K562 (cell line): ENCODE data around the gene DISP1. TPM values are rescaled to one million over a fixed set of nuclear protein-coding genes. Genes with fewer than 3 reads are reported as not detected.

Source experiments
- ATAC-seq: fragments of 200-7000 bp; cut with Tn5 transposase; 3 replicates; pipeline ENCODE4 v1.9.1; 2020; ENCODE audit warnings: moderate library complexity
- BruUV-seq: library from RNA; stranded (reverse); fragments of 400-500 nt; replicated peaks from 2 replicates; lab custom pipeline; 2021; lab: Mats Ljungman, UMichigan
- CTCF ChIA-PET: fragments of 300-600 bp; formaldehyde crosslinking; extraction: SDS; loops from one replicate; lab custom pipeline; 2021; ENCODE audit warnings: low intra/inter-chr PET ratio; lab: Yijun Ruan, JAX
- POLR2A ChIA-PET: fragments of 300-600, 350-650 bp; sonication (Branson Sonifier 250); formaldehyde crosslinking; extraction: SDS; loops from one replicate; lab custom pipeline; 2021; ENCODE audit warnings: antibody characterized with exemption, inconsistent platforms; lab: Yijun Ruan, JAX
- DNase-seq, 4 experiments: peaks; one replicate each; pipeline versions ENCODE4 v3.0.0 to v3.0.0-alpha.2; 2011 to 2018; ENCODE audit warnings: low spot score in 3 of 4, mixed read lengths in 3 of 4; ENCODE audit errors: extremely low read depth in 1 of 4
- FAIRE-seq: peaks from 2 replicates; lab custom pipeline; 2011; peaks lifted over from hg19 to GRCh38; lab: Jason Lieb, UNC
- H2AFZ ChIP-seq: 2 replicates; pipeline ENCODE4 v1.6.0; 2011; ENCODE audit warnings: low read depth, low read length, control low read depth, inconsistent platforms
- H3K27ac ChIP-seq: fragments of 200-600 bp; 3 replicates; pipeline ENCODE4 v1.8.0; 2011; ENCODE audit warnings: low read depth, mild to moderate bottlenecking, control low read depth, inconsistent platforms, low read length, moderate library complexity, mixed read lengths; ENCODE audit errors: extremely low read depth
- H3K27me3 ChIP-seq, 2 experiments: fragments of 300-600 bp in 1 of 2; 2 replicates in 1 of 2; 3 replicates in 1 of 2; pipeline versions ENCODE4 v1.6.0 to v1.8.0; 2011; ENCODE audit warnings: inconsistent platforms in 2 of 2, low read length in 2 of 2, mild to moderate bottlenecking in 1 of 2, mixed read lengths in 1 of 2, moderate library complexity in 1 of 2; ENCODE audit not compliant: control insufficient read depth in 2 of 2, insufficient read depth in 2 of 2
- H3K36me3 ChIP-seq: fragments of 300-600 bp; 3 replicates; pipeline ENCODE4 v1.8.0; 2011; ENCODE audit warnings: mild to moderate bottlenecking, low read length, inconsistent platforms; ENCODE audit not compliant: control insufficient read depth, insufficient read depth
- H3K4me1 ChIP-seq, 2 experiments: fragments of 200-600 bp in 1 of 2; replicated peaks in 1 of 2; 2 replicates in 1 of 2; 3 replicates in 1 of 2; pipeline versions ENCODE4 v1.5.1 to v1.8.0; 2011; ENCODE audit warnings: inconsistent platforms in 2 of 2, low read length in 2 of 2, mild to moderate bottlenecking in 1 of 2, mixed read lengths in 1 of 2, moderate library complexity in 1 of 2; ENCODE audit not compliant: control insufficient read depth in 2 of 2, insufficient read depth in 2 of 2
- H3K4me2 ChIP-seq: 2 replicates; pipeline ENCODE4 v1.6.1; 2011; ENCODE audit warnings: low read length, control low read depth, inconsistent platforms, mixed read lengths; ENCODE audit not compliant: insufficient read depth
- H3K4me3 ChIP-seq: fragments of 200-600 bp; sonication (generic), shearing (Covaris generic); 2 replicates; pipeline ENCODE4 v1.5.1; 2016; ENCODE audit warnings: control low read depth, inconsistent platforms
- H3K79me2 ChIP-seq: fragments of 200-600 bp; 3 replicates; pipeline ENCODE4 v1.8.0; 2011; ENCODE audit warnings: low read length, inconsistent platforms; ENCODE audit not compliant: control insufficient read depth, insufficient read depth
- H3K9ac ChIP-seq, 2 experiments: 2 replicates each; pipeline versions ENCODE4 v1.6.0 to v1.6.1; 2011; ENCODE audit warnings: low read depth in 2 of 2, low read length in 2 of 2, control low read depth in 1 of 2, inconsistent platforms in 1 of 2, mild to moderate bottlenecking in 1 of 2, mixed read lengths in 1 of 2; ENCODE audit not compliant: insufficient read depth in 1 of 2
- H3K9me1 ChIP-seq: one replicate; pipeline ENCODE4 v1.6.0; 2011; ENCODE audit warnings: inconsistent platforms, mild to moderate bottlenecking, low read length, moderate library complexity; ENCODE audit not compliant: control insufficient read depth, insufficient read depth
- H3K9me3 ChIP-seq: replicated peaks from 2 replicates; pipeline ENCODE4 v1.5.1; 2011; ENCODE audit warnings: low read depth, low read length, inconsistent platforms; ENCODE audit not compliant: control insufficient read depth, insufficient read depth
- H4K20me1 ChIP-seq: replicated peaks from 2 replicates; pipeline ENCODE4 v1.6.1; 2011; ENCODE audit warnings: low read length, inconsistent platforms, mixed read lengths; ENCODE audit not compliant: control insufficient read depth, insufficient read depth
- CBX3 ChIP-seq, 2 experiments: IDR thresholded peaks; 1 replicate in 1 of 2; 2 replicates in 1 of 2; pipeline ENCODE4 v1.6.1; 2012; ENCODE audit warnings: inconsistent platforms in 2 of 2, low read length in 2 of 2, borderline replicate concordance in 1 of 2, control low read depth in 1 of 2
- ELF4 ChIP-seq: fragments of 450-650 bp; formaldehyde crosslinking; IDR thresholded peaks from 2 replicates; pipeline ENCODE4 v1.4.0; 2022; ENCODE audit warnings: missing genetic modification characterization
- MEIS2 ChIP-seq: fragments of 450-650 bp; IDR thresholded peaks from 2 replicates; pipeline ENCODE4 v1.6.1; 2014; ENCODE audit warnings: mild to moderate bottlenecking; ENCODE audit not compliant: partially characterized antibody
- PATZ1 ChIP-seq: fragments of 250-450 bp; sonication (Bioruptor Pico); IDR thresholded peaks from 2 replicates; pipeline ENCODE4 v1.5.0; 2020; ENCODE audit warnings: mild to moderate bottlenecking, borderline replicate concordance
- RBBP5 ChIP-seq: fragments of 200-600 bp; sonication (generic); IDR thresholded peaks from 2 replicates; pipeline ENCODE4 v1.6.1; 2012; ENCODE audit warnings: borderline replicate concordance, mild to moderate bottlenecking, low read length, control low read depth, inconsistent platforms; ENCODE audit not compliant: insufficient read depth, poor library complexity, severe bottlenecking
- SIRT6 ChIP-seq: IDR thresholded peaks from one replicate; pipeline ENCODE4 v1.6.1; 2012; ENCODE audit warnings: low read depth, mild to moderate bottlenecking, control low read depth, inconsistent platforms, low read length, moderate library complexity
- ZBTB12 ChIP-seq: fragments of 250-450 bp; sonication (Bioruptor Pico); IDR thresholded peaks from 2 replicates; pipeline ENCODE4 v1.4.0; 2020
- ZHX1 ChIP-seq: fragments of 150-350 bp; conservative IDR thresholded peaks from 2 replicates; pipeline ENCODE4 v1.6.1; 2014; ENCODE audit warnings: low read length
- ZNF212 ChIP-seq: fragments of 450-650 bp; formaldehyde crosslinking; IDR thresholded peaks from 2 replicates; pipeline ENCODE4 v1.4.0; 2020; ENCODE audit warnings: mild to moderate bottlenecking
- ZNF512 ChIP-seq: IDR thresholded peaks from 2 replicates; pipeline ENCODE4 v1.6.1; 2016; ENCODE audit warnings: missing genetic modification characterization, missing compliant biosample characterization
- ZNF707 ChIP-seq: fragments of 250-450 bp; sonication (Bioruptor Pico); conservative IDR thresholded peaks from 2 replicates; pipeline ENCODE4 v1.8.0; 2022; ENCODE audit warnings: inconsistent platforms, mild to moderate bottlenecking, moderate library complexity
- ZNF766 ChIP-seq: fragments of 200-800 bp; sonication (Bioruptor generic); conservative IDR thresholded peaks from 2 replicates; pipeline ENCODE4 v1.6.1; 2016; ENCODE audit warnings: missing genetic modification characterization, missing compliant biosample characterization
- WGBS: fragments of 100-300 bp; shearing (Covaris generic); methylation state at CpG from one replicate; pipeline ENCODE4 v1.1.6; 2016; ENCODE audit warnings: low coverage, mixed read lengths; ENCODE audit not compliant: insufficient coverage; ENCODE audit errors: missing lambda C conversion rate; 5-methylcytosine and 5-hydroxymethylcytosine counted together
- in situ Hi-C: fragments of 300-500 bp; cut with MboI; formaldehyde crosslinking; loops from 4 replicates; pipeline ENCODE4 v1.15.0; 2018; ENCODE audit warnings: inconsistent platforms, mixed read lengths
- intact Hi-C: fragments of 100-400 bp; cut with micrococcal nuclease; formaldehyde crosslinking; loops from 2 replicates; pipeline ENCODE4 v1.14.2; 2022
- polyA plus RNA-seq, 8 experiments: library from polyadenylated mRNA; depleted of rRNA in 4 of 8; stranded (reverse) in 5 of 8; unstranded in 3 of 8; fragments of >200 nt; fragmentation: Nextera tagmentation in 2 of 8; fragmentation: Illumina TruSeq in 1 of 8; extraction: Ambion mirVana in 2 of 8; extraction: Trizol in 1 of 8; gene quantifications; 2 replicates each; pipeline versions ENCODE4 v1.2.1 to v1.2.3, GENCODE V29; 2011 to 2014; ENCODE audit warnings: inconsistent platforms in 1 of 8, missing spikeins in 1 of 8
- total RNA-seq, 7 experiments: library from RNA; depleted of rRNA in 6 of 7; stranded (reverse); fragments of >200 nt in 6 of 7; fragmentation: Illumina TruSeq in 2 of 7; extraction: Trizol in 2 of 7; gene quantifications; 2 replicates each; pipeline versions ENCODE4 v1.2.1 to v1.2.3, GENCODE V29; 2011 to 2021; ENCODE audit warnings: low replicate concordance in 1 of 7

DISP1 gene
- total and polyA plus RNA-seq, 9 of the 15 experiments (the other 6 are each of a cell fraction or from before 2014, with no cell fraction given) = 0.02 to 0.35 (median 0.04) TPM; not detected in 2

GRCh38 chr1:222786121-222786520, 28.7 kb upstream of the DISP1 start (continued):
- TF ChIP-seq ZBTB12 (CRISPR knock-in tag) = no peak
- TF ChIP-seq PATZ1 = no peak
- no peak for TF ChIP-seq ZHX1
- TF ChIP-seq ELF4 = no peak

GRCh38 chr1:222787729-222788128, 27.1 kb upstream of the DISP1 start:
- BruUV-seq = no TSS peak
- Histone ChIP-seq H4K20me1 (no peaks in the 10 kb centered on the region), H3K4me2 (no peak overlapping the region), H3K27ac (no peak overlapping the region), H3K79me2 (no peaks in the 10 kb centered on the region), H3K9ac (no peak overlapping the region), H3K4me3 (no peak overlapping the region), H3K27me3 (no peaks in the 10 kb centered on the region), H3K9me3 (no peaks in the 10 kb centered on the region; the same call in 1 of the 2 replicates), H3K36me3 (no peaks in the 10 kb centered on the region), H3K9me1 (no peaks in the 10 kb centered on the region), H3K4me1 (no peaks in the 10 kb centered on the region), H2AFZ (no peak overlapping the region)
- WGBS = 1% methylated on average over 4 of the region's 4 CpGs
- ChIA-PET CTCF (no interaction called here), POLR2A (no interaction called here)
- intact Hi-C loops = no loop called here
- ATAC-seq = no peak
- no peak for FAIRE-seq
- no peak for TF ChIP-seq SIRT6
- TF ChIP-seq ZNF212 (CRISPR knock-in tag) = no peak
- TF ChIP-seq CBX3 (IDR thresholded peaks at IDR 0.05; ENCODE audit: borderline replicate concordance in 1 of 2, low read length in 2 of 2) = no peak
- TF ChIP-seq ZNF707 = no peak
- TF ChIP-seq RBBP5 = no peak
- no peak for TF ChIP-seq MEIS2
- TF ChIP-seq ZNF766 = no peak
- TF ChIP-seq ZNF512 = no peak
- in situ Hi-C loops = loop anchor here (25.0 kb wide), 1 partner anchor 875 kb away; the partner anchor contains the start of gene CAPN8
- DNase-seq = no peak
